GM21447 (cell line): ENCODE data around the gene CCN5.

Source experiments
- ATAC-seq: cut with Tn5 transposase; IDR thresholded peaks from one replicate; pipeline ENCODE4 v1.9.1; 2021; ENCODE audit not compliant: unreplicated experiment

The CCN5 gene

GRCh38 chr20:44735816-44736169, 20.6 kb downstream of the CCN5 start:
- no peak for ATAC-seq

GRCh38 chr20:44736170-44737021, 21.2 kb downstream of the CCN5 start:
- no peak for ATAC-seq

GRCh38 chr20:44737116-44737515, 21.9 kb downstream of the CCN5 start:
- ATAC-seq: no peak

GRCh38 chr20:44738813-44739477, 23.8 kb downstream of the CCN5 start:
- no peak for ATAC-seq

DNA sequence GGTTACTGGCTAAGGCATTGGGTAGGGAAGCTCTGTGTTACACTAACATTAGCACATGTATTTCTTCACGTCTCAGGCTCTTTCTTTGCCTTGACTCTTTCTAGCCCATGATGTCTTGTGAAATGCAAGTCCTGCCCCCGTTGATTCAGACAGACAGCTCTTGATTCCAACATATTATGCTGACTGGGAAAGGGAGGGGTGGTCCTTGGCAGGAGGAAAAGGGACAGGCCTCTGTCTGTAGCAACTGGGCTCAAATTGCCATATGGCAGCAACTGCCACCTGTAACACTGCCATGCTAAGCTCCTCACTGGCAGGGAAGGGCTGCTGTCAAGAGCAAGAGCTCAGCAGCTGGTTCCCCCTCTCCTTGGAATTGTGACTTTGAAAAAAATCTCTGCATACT, 24.8 kb downstream of the CCN5 start:
- ATAC-seq: no peak

DNA sequence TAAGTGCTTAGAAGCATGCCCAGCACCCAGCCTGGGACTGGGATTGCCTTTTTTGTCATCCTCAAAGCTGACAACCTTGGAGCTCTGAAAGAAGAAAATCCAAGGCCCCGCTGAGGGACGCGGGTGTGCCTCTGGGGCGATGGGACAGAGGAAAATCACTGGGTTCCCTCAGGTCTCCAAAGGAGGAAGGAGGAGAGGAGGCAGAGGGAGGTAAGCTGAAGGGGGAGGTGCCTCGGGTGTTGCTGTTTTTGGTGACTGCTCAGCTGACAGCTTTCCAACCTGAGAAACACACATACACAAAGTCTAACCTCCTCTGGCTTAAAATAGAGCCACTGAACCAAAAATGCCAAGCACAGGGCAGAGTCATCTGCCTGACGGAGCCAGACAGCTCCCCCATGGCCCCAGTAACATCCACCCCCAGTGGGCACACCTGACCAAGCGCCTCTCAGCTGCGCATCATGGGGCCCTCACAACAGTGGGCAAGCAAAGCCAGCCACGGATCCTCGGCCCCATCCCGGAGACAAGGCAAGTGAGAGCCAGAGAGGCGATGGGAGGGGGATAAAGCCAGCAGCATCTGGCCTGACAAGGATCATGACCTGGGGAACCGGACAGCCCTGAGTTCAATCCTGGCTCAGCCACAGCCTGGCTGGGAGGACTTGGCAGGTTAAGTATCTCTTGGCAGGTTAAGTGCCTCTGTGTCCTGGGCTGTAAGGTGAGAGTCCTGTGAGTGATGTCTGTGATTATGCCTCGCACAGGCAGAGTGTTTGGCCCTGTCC, 27.3 kb downstream of the CCN5 start:
- ATAC-seq: no peak

GRCh38 chr20:44743080-44743701, 28.0 kb downstream of the CCN5 start:
- ATAC-seq: no peak

- no peak for ATAC-seq
These were observed 28.9 kb downstream of the CCN5 start for GRCh38 chr20:44743916-44744655.

DNA sequence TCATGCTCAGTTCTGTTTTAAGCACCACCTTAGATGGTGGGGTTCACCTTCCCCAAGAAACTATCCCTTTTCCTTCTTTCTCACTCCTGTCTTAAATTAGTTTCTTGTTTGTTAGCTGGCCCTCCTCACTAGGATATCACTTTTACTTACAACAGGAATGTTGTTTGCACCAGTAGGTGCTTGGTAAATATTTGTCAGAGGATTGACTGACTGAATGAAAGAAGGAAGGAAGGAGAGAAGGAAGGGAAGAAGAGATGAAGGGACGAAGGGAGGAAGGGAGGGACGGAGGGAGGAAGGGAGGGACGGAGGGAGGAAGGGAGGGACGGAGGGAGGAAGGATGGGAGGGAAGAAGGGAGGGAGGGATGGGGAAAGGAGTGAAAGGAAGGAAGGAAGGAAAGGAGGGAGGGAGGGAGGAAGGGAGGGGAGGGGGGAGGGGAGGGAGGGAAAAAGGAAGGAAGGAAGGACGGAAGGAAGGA, 30.0 kb downstream of the CCN5 start:
- ATAC-seq: no peak

GRCh38 chr20:44745598-44746366, 30.6 kb downstream of the CCN5 start, which contains the start of gene KCNK15:
Gene KCNK15 (plus strand): TSS chr20:44745865. CDS start chr20:44745911, 46 bp downstream.
- no peak for ATAC-seq

- ATAC-seq: no peak
These were observed 31.4 kb downstream of the CCN5 start for GRCh38 chr20:44746367-44747165.

GRCh38 chr20:44747166-44748004, 32.2 kb downstream of the CCN5 start:
- ATAC-seq: no peak

DNA sequence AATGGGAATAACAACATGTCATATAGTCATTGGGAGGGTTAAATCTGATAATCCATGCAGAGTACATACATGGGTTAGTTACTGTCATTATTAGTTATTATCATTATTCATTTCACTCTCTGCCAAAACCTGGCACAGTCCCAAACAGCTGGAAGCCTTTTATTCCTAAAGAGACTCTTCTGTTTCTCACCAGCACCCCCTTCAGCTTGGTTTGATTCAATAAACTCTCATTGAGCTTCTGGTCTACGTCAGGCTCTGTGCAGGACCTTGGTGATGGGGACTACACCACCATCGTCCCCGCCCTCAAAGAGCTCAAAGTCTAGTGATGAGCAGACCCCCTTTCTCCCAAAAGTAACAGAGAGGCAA, 32.8 kb downstream of the CCN5 start:
- no peak for ATAC-seq

GRCh38 chr20:44750081-44750805, 35.1 kb downstream of the CCN5 start:
- no peak for ATAC-seq

DNA sequence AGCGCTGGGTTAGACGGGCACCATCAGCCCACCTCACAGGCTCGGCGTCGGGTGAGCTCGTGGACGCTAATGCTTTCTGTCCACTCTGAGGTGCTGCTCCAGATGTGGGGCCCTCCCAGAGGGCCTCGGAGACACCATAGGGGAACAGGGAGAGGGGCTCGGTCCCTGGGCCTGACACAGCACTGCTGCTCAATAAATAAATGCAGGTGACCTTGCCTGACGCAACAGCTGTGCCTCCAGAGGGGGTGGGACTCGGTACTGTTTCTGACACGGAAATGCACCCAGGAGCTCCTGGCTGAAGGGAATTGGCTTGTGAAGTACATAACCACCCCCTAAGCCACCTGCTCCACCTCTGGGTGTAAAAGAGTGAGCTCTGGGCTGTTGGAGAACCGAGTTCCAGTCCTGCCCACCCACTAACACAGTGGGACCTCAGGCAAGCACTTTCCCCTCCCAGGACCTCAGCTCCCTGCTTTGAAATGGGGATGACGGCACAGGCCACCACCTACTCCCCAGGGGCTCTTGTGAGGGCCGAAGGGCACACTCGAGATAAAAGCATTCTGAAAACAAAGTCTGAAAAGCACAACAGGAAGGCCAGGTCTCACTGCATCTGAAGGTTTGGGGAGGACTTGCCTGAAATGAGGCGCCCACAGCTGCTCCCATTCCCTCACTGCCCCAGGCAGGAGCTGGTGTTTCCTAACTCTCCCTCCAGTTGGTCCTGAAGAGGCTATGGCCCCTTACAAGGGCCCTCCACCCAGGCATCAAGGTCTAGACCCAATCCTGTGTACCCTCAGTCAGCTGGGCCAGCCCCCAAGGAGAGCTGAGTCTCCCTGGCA, 37.1 kb downstream of the CCN5 start:
- ATAC-seq: no peak

GRCh38 chr20:44754554-44754953, 39.4 kb downstream of the CCN5 start:
- no peak for ATAC-seq
